Endothelial cell of umbilical vein (primary cell): ENCODE data around the gene ATP6V0E2. TPM values are rescaled to one million over a fixed set of nuclear protein-coding genes. Genes with fewer than 3 reads are reported as not detected.

ENCODE experiments used
- BruUV-seq: library from RNA; stranded (reverse); fragments of 400-500 nt; replicated peaks from 2 replicates; lab custom pipeline; 2021; lab: Mats Ljungman, UMichigan
- CTCF ChIA-PET: fragments of 300-600, 350-600 bp; sonication (Branson Sonifier 250); formaldehyde crosslinking; loops from one replicate; lab custom pipeline; 2021; ENCODE audit warnings: antibody characterized with exemption, inconsistent platforms; lab: Charles Lee
- POLR2A ChIA-PET: fragments of 300-600, 350-600 bp; sonication (Branson Sonifier 250); formaldehyde crosslinking; loops from one replicate; lab custom pipeline; 2021; ENCODE audit warnings: antibody characterized with exemption, inconsistent platforms; lab: Charles Lee
- DNase-seq: peaks from one replicate; pipeline ENCODE4 v3.0.0-alpha.2; 2011; ENCODE audit warnings: low read depth, low spot score
- FAIRE-seq: peaks from 2 replicates; lab custom pipeline; 2011; peaks lifted over from hg19 to GRCh38; lab: Jason Lieb, UNC
- H2AFZ ChIP-seq: 2 replicates; pipeline ENCODE4 v1.6.0; 2012; ENCODE audit warnings: low read depth, low read length, control low read depth, inconsistent platforms
- H3K27ac ChIP-seq: 2 replicates; pipeline ENCODE4 v1.5.1; 2011; ENCODE audit warnings: low read depth, mild to moderate bottlenecking, control low read depth, low read length, moderate library complexity; ENCODE audit not compliant: insufficient read depth
- H3K27me3 ChIP-seq, 2 experiments: 2 replicates each; pipeline versions ENCODE4 v1.6.0 to v1.6.1; 2011; ENCODE audit warnings: low read length in 2 of 2, mixed read lengths in 1 of 2; ENCODE audit not compliant: control insufficient read depth in 2 of 2, insufficient read depth in 2 of 2
- H3K36me3 ChIP-seq, 2 experiments: 2 replicates in 1 of 2; 3 replicates in 1 of 2; pipeline ENCODE4 v1.5.1; 2011; ENCODE audit warnings: low read length in 2 of 2, mild to moderate bottlenecking in 1 of 2, moderate library complexity in 1 of 2; ENCODE audit not compliant: control insufficient read depth in 2 of 2, insufficient read depth in 2 of 2; ENCODE audit errors: extremely low read depth in 1 of 2
- H3K4me1 ChIP-seq: 3 replicates; pipeline ENCODE4 v1.5.1; 2011; ENCODE audit warnings: mild to moderate bottlenecking, low read length; ENCODE audit not compliant: control insufficient read depth, insufficient read depth; ENCODE audit errors: extremely low read depth
- H3K4me2 ChIP-seq: 2 replicates; pipeline ENCODE4 v1.6.1; 2011; ENCODE audit warnings: low read length, control low read depth, mixed read lengths; ENCODE audit not compliant: insufficient read depth
- H3K4me3 ChIP-seq, 3 experiments: fragments of 200-600 bp in 1 of 3; sonication (generic), shearing (Covaris generic) in 1 of 3; replicated peaks in 1 of 3; 2 replicates each; pipeline ENCODE4 v1.5.1; 2011 to 2016; ENCODE audit warnings: control low read depth in 3 of 3, low read length in 3 of 3, mild to moderate bottlenecking in 2 of 3, inconsistent platforms in 1 of 3, low read depth in 1 of 3, moderate library complexity in 1 of 3; ENCODE audit not compliant: insufficient read depth in 1 of 3
- H3K79me2 ChIP-seq: 2 replicates; pipeline ENCODE4 v1.6.0; 2012; ENCODE audit warnings: low read length, inconsistent platforms; ENCODE audit not compliant: control insufficient read depth, insufficient read depth
- H3K9ac ChIP-seq: replicated peaks from 2 replicates; pipeline ENCODE3; 2011; ENCODE audit warnings: low read length, control low read depth; ENCODE audit not compliant: insufficient read depth; ENCODE audit errors: extremely low read depth
- H3K9me1 ChIP-seq: replicated peaks from 3 replicates; pipeline ENCODE4 v1.6.0; 2011; ENCODE audit warnings: mild to moderate bottlenecking, low read length; ENCODE audit not compliant: control insufficient read depth, insufficient read depth; ENCODE audit errors: extremely low read depth
- H3K9me3 ChIP-seq: replicated peaks from 2 replicates; pipeline ENCODE4 v1.5.1; 2012; ENCODE audit warnings: low read length, inconsistent platforms; ENCODE audit not compliant: control insufficient read depth, insufficient read depth
- H4K20me1 ChIP-seq: replicated peaks from 2 replicates; pipeline ENCODE3; 2011; ENCODE audit warnings: mild to moderate bottlenecking, low read length; ENCODE audit not compliant: control insufficient read depth, insufficient read depth; ENCODE audit errors: extremely low read depth
- EZH2 ChIP-seq: IDR thresholded peaks from 2 replicates; pipeline ENCODE4 v1.6.1; 2012; ENCODE audit warnings: borderline replicate concordance, low read depth, mild to moderate bottlenecking, moderate library complexity, low read length, inconsistent platforms; ENCODE audit not compliant: severe bottlenecking
- FOS ChIP-seq: IDR thresholded peaks from 2 replicates; pipeline ENCODE4 v1.6.1; 2011; ENCODE audit warnings: mild to moderate bottlenecking, low read length, moderate library complexity, borderline replicate concordance; ENCODE audit not compliant: insufficient read depth
- GATA2 ChIP-seq: IDR thresholded peaks from 2 replicates; pipeline ENCODE4 v1.7.0; 2011; ENCODE audit warnings: low read depth, mild to moderate bottlenecking, moderate library complexity, mixed read lengths, low read length; ENCODE audit not compliant: insufficient read length, insufficient read depth
- JUN ChIP-seq: IDR thresholded peaks from 2 replicates; pipeline ENCODE4 v1.6.1; 2011; ENCODE audit warnings: borderline replicate concordance, low read depth; ENCODE audit not compliant: insufficient read length, insufficient read depth
- MYC ChIP-seq: IDR thresholded peaks from one replicate; pipeline ENCODE4 v1.6.1; 2011; ENCODE audit warnings: mild to moderate bottlenecking, low read depth, low read length
- POLR2A ChIP-seq: IDR thresholded peaks from 2 replicates; pipeline ENCODE4 v1.6.1; 2012; ENCODE audit warnings: low read depth, mild to moderate bottlenecking, control low read depth, low read length
- POLR2AphosphoS5 ChIP-seq: IDR thresholded peaks from 2 replicates; pipeline ENCODE4 v1.6.1; 2012; ENCODE audit warnings: low read depth, mild to moderate bottlenecking, control low read depth, low read length, moderate library complexity; ENCODE audit not compliant: insufficient read depth
- dilution Hi-C: fragments of 300-500 bp; cut with MboI; formaldehyde crosslinking; loops from one replicate; pipeline ENCODE4 v1.15.0; 2019; ENCODE audit warnings: low sequenced_read_pairs; ENCODE audit not compliant: extremely low pct_ligation_motif_present
- intact Hi-C: fragments of 100-400 bp; cut with micrococcal nuclease; formaldehyde crosslinking; loops from one replicate; pipeline ENCODE4 v1.10.0; 2022
- polyA plus RNA-seq, 4 experiments: library from polyadenylated mRNA; depleted of rRNA in 3 of 4; stranded (reverse) in 3 of 4; unstranded in 1 of 4; fragments of >200 nt; gene quantifications; 2 replicates each; pipeline versions ENCODE4 v1.2.1 to v1.2.3, GENCODE V29; 2011 to 2012; ENCODE audit warnings: missing spikeins in 1 of 4
- total RNA-seq: library from RNA; stranded (reverse); gene quantifications from 2 replicates; pipeline ENCODE4 v1.2.3, GENCODE V29; 2021
- TF ChIP-seq, protein P1 (sequence below), 2 donors: IDR thresholded peaks; 1 replicate in 1 of 2; 2 replicates in 1 of 2; pipeline ENCODE4 v1.5.1; 2011; ENCODE audit warnings: low read length in 2 of 2, mild to moderate bottlenecking in 2 of 2, moderate library complexity in 2 of 2, control low read depth in 1 of 2, inconsistent platforms in 1 of 2, low read depth in 1 of 2; ENCODE audit not compliant: insufficient read depth in 1 of 2; ENCODE audit errors: extremely low read depth in 1 of 2
- TF ChIP-seq, protein P2 (sequence below): IDR thresholded peaks from 2 replicates; pipeline ENCODE4 v1.6.1; 2011; ENCODE audit not compliant: insufficient read depth, insufficient read length

ATP6V0E2 gene
- total and polyA plus RNA-seq, 2 donors (not counting 3 experiments of a cell fraction or from before 2014, with no cell fraction given): 27.8 to 36.8 TPM

DNA sequence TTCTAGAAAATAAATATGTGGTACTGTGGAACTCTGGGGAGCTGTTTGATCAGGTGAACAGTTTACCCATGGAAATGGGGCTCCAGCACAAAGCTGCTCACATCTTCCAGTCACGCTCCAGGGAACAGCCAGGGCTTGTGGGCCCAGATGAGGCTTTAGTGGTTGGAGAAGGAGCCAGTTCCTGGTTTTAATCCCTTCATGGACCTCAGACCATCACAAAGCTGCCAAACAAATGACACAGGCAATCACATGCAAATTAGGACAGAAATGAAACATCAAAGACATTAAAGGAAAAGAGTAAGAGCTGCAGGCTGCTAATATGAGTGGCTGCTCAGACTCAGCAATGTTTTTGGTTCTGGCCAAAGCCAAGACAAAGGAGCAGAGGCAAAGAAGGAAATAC lies 2.2 kb upstream of the ATP6V0E2 start:
- no peak overlapping the region for H3K4me2 ChIP-seq
- ChIA-PET POLR2A (interaction anchor here (1.0 kb wide), 1 partner anchor 33 kb away, joined by 3 read pairs; the partner anchor contains the start of gene ZNF862), CTCF (interaction anchor here (1.2 to 1.7 kb wide), 4 partner anchors 10 to 33 kb away, joined by 5 to 8 read pairs (median 6); partner anchors contain the start of gene ZNF862)
- H3K4me3 ChIP-seq: no peak overlapping the region
- intact Hi-C loops (loop anchor here (5.0 kb wide), 1 partner anchor 94 kb away; no protein-coding TSS in a partner anchor), dilution Hi-C loops (no loop called here)
- H3K9me1 ChIP-seq: no peaks in the 10 kb centered on the region
- no peaks in the 10 kb centered on the region for H3K9me3 ChIP-seq
- no peak overlapping the region for H2AFZ ChIP-seq
- no peak overlapping the region for H3K27ac ChIP-seq
- H3K27me3 ChIP-seq: no peaks in the 10 kb centered on the region
- H3K79me2 ChIP-seq: no peaks in the 10 kb centered on the region
- no peak for DNase-seq
- H3K4me1 ChIP-seq: peaks cover 13% of the 10 kb centered on the region
- no peak overlapping the region for H3K9ac ChIP-seq
- TF ChIP-seq POLR2AphosphoS5: no peak
- TF ChIP-seq POLR2A: no peak
- no peak for TF ChIP-seq FOS
- TF ChIP-seq, protein P1, sequence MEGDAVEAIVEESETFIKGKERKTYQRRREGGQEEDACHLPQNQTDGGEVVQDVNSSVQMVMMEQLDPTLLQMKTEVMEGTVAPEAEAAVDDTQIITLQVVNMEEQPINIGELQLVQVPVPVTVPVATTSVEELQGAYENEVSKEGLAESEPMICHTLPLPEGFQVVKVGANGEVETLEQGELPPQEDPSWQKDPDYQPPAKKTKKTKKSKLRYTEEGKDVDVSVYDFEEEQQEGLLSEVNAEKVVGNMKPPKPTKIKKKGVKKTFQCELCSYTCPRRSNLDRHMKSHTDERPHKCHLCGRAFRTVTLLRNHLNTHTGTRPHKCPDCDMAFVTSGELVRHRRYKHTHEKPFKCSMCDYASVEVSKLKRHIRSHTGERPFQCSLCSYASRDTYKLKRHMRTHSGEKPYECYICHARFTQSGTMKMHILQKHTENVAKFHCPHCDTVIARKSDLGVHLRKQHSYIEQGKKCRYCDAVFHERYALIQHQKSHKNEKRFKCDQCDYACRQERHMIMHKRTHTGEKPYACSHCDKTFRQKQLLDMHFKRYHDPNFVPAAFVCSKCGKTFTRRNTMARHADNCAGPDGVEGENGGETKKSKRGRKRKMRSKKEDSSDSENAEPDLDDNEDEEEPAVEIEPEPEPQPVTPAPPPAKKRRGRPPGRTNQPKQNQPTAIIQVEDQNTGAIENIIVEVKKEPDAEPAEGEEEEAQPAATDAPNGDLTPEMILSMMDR (IDR thresholded peaks at IDR 0.05; ENCODE audit: extremely low read depth in 1 of 2, insufficient read depth in 1 of 2, low read depth in 1 of 2, low read length in 2 of 2): no peak
- TF ChIP-seq MYC: no peak
- no peak for TF ChIP-seq JUN
- TF ChIP-seq GATA2: no peak
- TF ChIP-seq, protein P2, sequence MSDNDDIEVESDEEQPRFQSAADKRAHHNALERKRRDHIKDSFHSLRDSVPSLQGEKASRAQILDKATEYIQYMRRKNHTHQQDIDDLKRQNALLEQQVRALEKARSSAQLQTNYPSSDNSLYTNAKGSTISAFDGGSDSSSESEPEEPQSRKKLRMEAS: no peak
- no peak for TF ChIP-seq EZH2
- no TSS peak for BruUV-seq
- H4K20me1 ChIP-seq: no peaks in the 10 kb centered on the region
- FAIRE-seq: no peak
- no peaks in the 10 kb centered on the region for H3K36me3 ChIP-seq
